WI38 (cell line): ENCODE measurements around the gene MARS1.

Experiments
- H3K4me3 ChIP-seq: 2 replicates; pipeline ENCODE4 v1.5.1; 2011; ENCODE audit warnings: low read depth, mild to moderate bottlenecking, control low read depth, low read length
- CTCF ChIP-seq: IDR thresholded peaks from 2 replicates; pipeline ENCODE4 v1.5.1; 2012; ENCODE audit warnings: low read depth, mild to moderate bottlenecking, control low read depth, low read length

The MARS1 gene

GRCh38 chr12:57550641-57551549, 63.0 kb downstream of the MARS1 start:
- H3K4me3 ChIP-seq = peak overlapping the region; percentile 50
- no peak for TF ChIP-seq CTCF

- TF ChIP-seq CTCF = no peak
Observed at GRCh38 chr12:57551637-57552305, 63.9 kb downstream of the MARS1 start.

GRCh38 chr12:57552306-57552651, 64.4 kb downstream of the MARS1 start:
- H3K4me3 ChIP-seq = no peak overlapping the region
- no peak for TF ChIP-seq CTCF

More at GRCh38 chr12:57551637-57552305, 63.9 kb downstream of the MARS1 start:
- no peak overlapping the region for H3K4me3 ChIP-seq

GRCh38 chr12:57552835-57553313, 65.0 kb downstream of the MARS1 start:
- no peak for TF ChIP-seq CTCF
- H3K4me3 ChIP-seq = no peak overlapping the region

- H3K4me3 ChIP-seq = no peak overlapping the region
- no peak for TF ChIP-seq CTCF
Observed at GRCh38 chr12:57553343-57554202, 65.7 kb downstream of the MARS1 start.

GRCh38 chr12:57554453-57554852, 66.6 kb downstream of the MARS1 start:
- no peak for TF ChIP-seq CTCF
- no peak overlapping the region for H3K4me3 ChIP-seq
